ENCODE data around the gene IL17RA. TPM values are rescaled to one million over a fixed set of nuclear protein-coding genes. Genes with fewer than 3 reads are reported as not detected.
"Not testable (repeated sequence)": the region's sequence is repeated elsewhere in the genome, so short reads cannot be mapped to it uniquely, and the experiment has no call there.

Gene IL17RA
- 6.0 to 12.1 TPM (median 7.0 TPM) in 3 replicates for polyA plus RNA-seq
- 2.3 TPM for polyA plus RNA-seq (2011; ENCODE audit: low read depth)
- 3.1 and 3.6 TPM in 2 replicates for polyA plus RNA-seq (2011; cell fraction: cytosol; rRNA removed)
- polyA plus RNA-seq (2011; cell fraction: nucleus; rRNA removed) = 22.6 and 27.9 TPM in 2 replicates
- polyA plus RNA-seq (2012; ENCODE audit: low replicate concordance) = 6.7 and 9.0 TPM in 2 replicates
- 15.7 to 43.4 TPM (median 26.6 TPM) in 3 replicates for polyA minus RNA-seq
- 5.9 TPM for polyA minus RNA-seq (2011; cell fraction: cytosol; rRNA and poly(A)+ RNA removed)
- polyA minus RNA-seq (2011; cell fraction: nucleus; rRNA and poly(A)+ RNA removed) = 18.7 and 22.6 TPM in 2 replicates

DNA sequence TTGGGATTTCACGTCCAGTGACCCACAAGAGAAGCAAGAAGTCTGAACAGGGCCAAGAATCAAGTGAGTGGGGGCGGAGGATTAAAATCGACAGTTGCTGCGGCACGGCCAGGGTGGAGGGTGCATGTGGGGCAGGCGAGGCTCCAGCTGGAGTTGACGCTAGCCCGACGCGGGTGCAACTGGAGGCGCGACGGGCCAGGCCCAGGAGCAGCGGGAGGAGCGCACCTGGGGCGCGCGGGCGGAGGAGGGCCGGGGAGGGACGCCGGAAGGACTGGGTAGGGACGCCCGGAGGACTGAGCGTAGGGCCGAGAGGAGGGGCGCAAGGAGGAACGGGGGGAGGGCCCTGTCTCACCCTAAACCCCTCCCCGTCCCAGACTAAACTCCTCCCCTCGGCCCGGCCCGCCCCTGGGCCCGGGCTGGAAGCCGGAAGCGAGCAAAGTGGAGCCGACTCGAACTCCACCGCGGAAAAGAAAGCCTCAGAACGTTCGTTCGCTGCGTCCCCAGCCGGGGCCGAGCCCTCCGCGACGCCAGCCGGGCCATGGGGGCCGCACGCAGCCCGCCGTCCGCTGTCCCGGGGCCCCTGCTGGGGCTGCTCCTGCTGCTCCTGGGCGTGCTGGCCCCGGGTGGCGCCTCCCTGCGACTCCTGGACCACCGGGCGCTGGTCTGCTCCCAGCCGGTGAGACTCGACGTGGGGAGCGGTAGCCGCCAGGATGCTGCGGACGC lies at the start of gene IL17RA:
Gene IL17RA, plus strand, starts transcription at position 447 of the 723 bp plus-strand sequence. Its CDS starts 92 bp downstream, at position 539.
- H3K9me3 ChIP-seq (ENCODE audit: control insufficient read depth, low read depth, low read length) = no peaks in the 10 kb centered on the region
- FAIRE-seq = peak; percentile 51

DNA sequence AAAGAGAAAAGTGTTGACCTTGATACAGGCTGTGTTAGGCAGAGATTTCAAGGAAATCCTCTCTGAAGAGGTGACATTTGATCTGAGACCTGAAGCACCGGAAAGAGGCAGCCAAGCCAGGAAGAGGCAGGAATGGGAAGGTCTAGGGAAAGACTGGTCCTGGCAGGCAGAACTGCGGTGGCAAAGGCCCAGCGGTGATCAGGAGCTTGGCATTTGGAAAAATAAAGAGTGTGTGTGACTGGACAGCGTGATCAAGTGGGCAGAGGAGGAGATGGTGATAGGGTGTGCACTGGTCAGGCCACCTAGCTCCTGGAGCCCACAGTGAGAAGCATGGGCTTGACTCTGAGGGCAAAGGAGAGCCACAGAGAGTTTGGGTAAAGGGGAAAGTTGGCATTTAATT lies 49.6 kb upstream of the IL17RA start:
- Histone ChIP-seq H2AFZ (ENCODE audit: control insufficient read depth, low read length) (peak overlapping the region; percentile 40), H3K4me3 (ENCODE audit: control insufficient read depth in 2 of 3, extremely low read depth in 1 of 3, insufficient read depth in 2 of 3, low read depth in 1 of 3, low read length in 3 of 3) (no peak overlapping the region), H3K9ac (ENCODE audit: control insufficient read depth, extremely low read depth, insufficient read depth, low read length) (no peak overlapping the region), H4K20me1 (ENCODE audit: control insufficient read depth, extremely low read depth, insufficient read depth, low read length) (no peaks in the 10 kb centered on the region), H3K27ac (ENCODE audit: control insufficient read depth, insufficient read depth, low read length) (no peak overlapping the region), H3K9me1 (ENCODE audit: control insufficient read depth, extremely low read depth, insufficient read depth, low read length) (no peaks in the 10 kb centered on the region), H3K4me2 (ENCODE audit: control insufficient read depth, extremely low read depth, insufficient read depth, low read depth, low read length) (no peak overlapping the region), H3K4me1 (ENCODE audit: control insufficient read depth, extremely low read depth, insufficient read depth, low read length) (no peaks in the 10 kb centered on the region), H3K27me3 (ENCODE audit: control insufficient read depth, extremely low read depth, insufficient read depth, low read length) (peaks cover 4% of the 10 kb centered on the region), H3K36me3 (ENCODE audit: control insufficient read depth in 2 of 2, extremely low read depth in 1 of 2, insufficient read depth in 2 of 2, low read length in 2 of 2) (no peaks in the 10 kb centered on the region), H3K79me2 (ENCODE audit: control insufficient read depth, insufficient read depth, low read length) (no peaks in the 10 kb centered on the region), H3K9me3 (ENCODE audit: control insufficient read depth, low read depth, low read length) (no peaks in the 10 kb centered on the region)
- DNase-seq (ENCODE audit: low read depth, low spot score) (no peak), FAIRE-seq (no peak)
- dilution Hi-C loops (cut with MboI; ENCODE audit: extremely low pct_ligation_motif_present, low sequenced_read_pairs) = no loop called here
- no peak for TF ChIP-seq EZH2 (IDR thresholded peaks at IDR 0.05; ENCODE audit: low read length)
- TF ChIP-seq, protein P1, sequence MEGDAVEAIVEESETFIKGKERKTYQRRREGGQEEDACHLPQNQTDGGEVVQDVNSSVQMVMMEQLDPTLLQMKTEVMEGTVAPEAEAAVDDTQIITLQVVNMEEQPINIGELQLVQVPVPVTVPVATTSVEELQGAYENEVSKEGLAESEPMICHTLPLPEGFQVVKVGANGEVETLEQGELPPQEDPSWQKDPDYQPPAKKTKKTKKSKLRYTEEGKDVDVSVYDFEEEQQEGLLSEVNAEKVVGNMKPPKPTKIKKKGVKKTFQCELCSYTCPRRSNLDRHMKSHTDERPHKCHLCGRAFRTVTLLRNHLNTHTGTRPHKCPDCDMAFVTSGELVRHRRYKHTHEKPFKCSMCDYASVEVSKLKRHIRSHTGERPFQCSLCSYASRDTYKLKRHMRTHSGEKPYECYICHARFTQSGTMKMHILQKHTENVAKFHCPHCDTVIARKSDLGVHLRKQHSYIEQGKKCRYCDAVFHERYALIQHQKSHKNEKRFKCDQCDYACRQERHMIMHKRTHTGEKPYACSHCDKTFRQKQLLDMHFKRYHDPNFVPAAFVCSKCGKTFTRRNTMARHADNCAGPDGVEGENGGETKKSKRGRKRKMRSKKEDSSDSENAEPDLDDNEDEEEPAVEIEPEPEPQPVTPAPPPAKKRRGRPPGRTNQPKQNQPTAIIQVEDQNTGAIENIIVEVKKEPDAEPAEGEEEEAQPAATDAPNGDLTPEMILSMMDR (optimal IDR thresholded peaks at IDR 0.05 in 1 of 3, IDR thresholded peaks at IDR 0.05 in 1 of 3, conservative IDR thresholded peaks at IDR 0.05 in 1 of 3; ENCODE audit: extremely low read depth in 1 of 3, insufficient read depth in 2 of 3, low read length in 3 of 3) = no peak

More for the DNA sequence above, at the start of gene IL17RA:
- Histone ChIP-seq H3K4me3 (ENCODE audit: control insufficient read depth in 2 of 3, extremely low read depth in 1 of 3, insufficient read depth in 2 of 3, low read depth in 1 of 3, low read length in 3 of 3) (peak within 1 kb of the TSS; percentile 76 to 97 (median 82)), H4K20me1 (ENCODE audit: control insufficient read depth, extremely low read depth, insufficient read depth, low read length) (no peaks in the 10 kb centered on the region), H3K27ac (ENCODE audit: control insufficient read depth, insufficient read depth, low read length) (peak within 1 kb of the TSS; percentile 53), H3K36me3 (ENCODE audit: control insufficient read depth in 2 of 2, extremely low read depth in 1 of 2, insufficient read depth in 2 of 2, low read length in 2 of 2) (no peaks in the 10 kb centered on the region), H3K27me3 (ENCODE audit: control insufficient read depth, extremely low read depth, insufficient read depth, low read length) (no peaks in the 10 kb centered on the region), H3K4me2 (ENCODE audit: control insufficient read depth, extremely low read depth, insufficient read depth, low read depth, low read length) (peak within 1 kb of the TSS; percentile 74), H3K9ac (ENCODE audit: control insufficient read depth, extremely low read depth, insufficient read depth, low read length) (peak within 1 kb of the TSS; percentile 80), H2AFZ (ENCODE audit: control insufficient read depth, low read length) (peak within 1 kb of the TSS; percentile 92), H3K4me1 (ENCODE audit: control insufficient read depth, extremely low read depth, insufficient read depth, low read length) (no peaks in the 10 kb centered on the region), H3K79me2 (ENCODE audit: control insufficient read depth, insufficient read depth, low read length) (peaks cover 36% of the 10 kb centered on the region), H3K9me1 (ENCODE audit: control insufficient read depth, extremely low read depth, insufficient read depth, low read length) (no peaks in the 10 kb centered on the region)
- dilution Hi-C loops (cut with MboI; ENCODE audit: extremely low pct_ligation_motif_present, low sequenced_read_pairs) = no loop called here
- TF ChIP-seq, protein P1 (optimal IDR thresholded peaks at IDR 0.05 in 1 of 3, IDR thresholded peaks at IDR 0.05 in 1 of 3, conservative IDR thresholded peaks at IDR 0.05 in 1 of 3; ENCODE audit: extremely low read depth in 1 of 3, insufficient read depth in 2 of 3, low read length in 3 of 3) = no peak
- no peak for TF ChIP-seq EZH2 (IDR thresholded peaks at IDR 0.05; ENCODE audit: low read length)
- DNase-seq (ENCODE audit: low read depth, low spot score) = peak; percentile 38

DNA sequence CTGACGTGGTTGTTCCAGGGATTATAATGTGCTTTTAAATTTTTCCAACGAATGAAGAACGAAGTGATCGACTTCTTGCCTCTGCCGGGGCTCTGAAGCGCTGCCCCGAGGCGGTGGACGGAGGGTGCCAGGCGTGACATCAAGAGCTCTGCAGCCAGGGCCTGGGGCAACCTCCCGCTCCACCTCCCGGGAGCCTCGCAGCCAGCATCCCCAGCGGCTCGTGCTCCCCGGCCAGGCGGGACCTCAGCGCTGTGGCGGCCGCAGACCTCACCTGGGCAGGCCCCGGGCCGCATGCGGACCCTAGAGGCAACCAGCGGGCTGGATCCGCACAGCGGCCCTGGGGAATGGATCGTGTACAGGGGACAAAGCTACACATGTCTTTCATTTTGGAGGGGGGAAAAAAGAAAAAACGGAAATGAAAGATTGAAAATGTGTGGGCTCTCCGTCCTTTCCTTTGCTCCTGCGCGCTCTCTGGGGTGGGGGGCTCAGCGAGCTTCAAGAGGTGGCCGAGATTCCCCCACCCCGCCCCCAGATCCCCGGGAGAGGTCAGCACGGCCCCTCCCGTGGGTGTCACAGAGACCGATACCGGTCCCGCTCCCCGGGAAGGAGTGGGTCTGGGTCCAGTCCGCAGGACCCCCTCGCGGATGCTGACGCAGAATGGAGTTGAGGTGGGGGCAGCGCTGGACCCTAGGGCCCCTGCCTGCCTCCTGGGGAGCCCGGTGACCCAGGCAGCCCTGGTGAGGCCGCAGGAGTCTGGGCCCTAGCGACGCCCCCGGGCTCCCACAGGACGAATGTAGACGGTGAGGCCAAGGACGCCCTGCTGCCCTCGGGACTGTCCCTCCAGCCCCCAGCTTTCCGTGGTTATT lies 48.6 kb upstream of the IL17RA start:
- H3K9me1 ChIP-seq (ENCODE audit: control insufficient read depth, extremely low read depth, insufficient read depth, low read length); DNase-seq (ENCODE audit: low read depth, low spot score); H3K27me3 ChIP-seq (ENCODE audit: control insufficient read depth, extremely low read depth, insufficient read depth, low read length); H3K9ac ChIP-seq (ENCODE audit: control insufficient read depth, extremely low read depth, insufficient read depth, low read length); H3K36me3 ChIP-seq (ENCODE audit: control insufficient read depth in 2 of 2, extremely low read depth in 1 of 2, insufficient read depth in 2 of 2, low read length in 2 of 2); H3K4me1 ChIP-seq (ENCODE audit: control insufficient read depth, extremely low read depth, insufficient read depth, low read length); H4K20me1 ChIP-seq (ENCODE audit: control insufficient read depth, extremely low read depth, insufficient read depth, low read length); H3K79me2 ChIP-seq (ENCODE audit: control insufficient read depth, insufficient read depth, low read length); H3K9me3 ChIP-seq (ENCODE audit: control insufficient read depth, low read depth, low read length); dilution Hi-C loops (cut with MboI; ENCODE audit: extremely low pct_ligation_motif_present, low sequenced_read_pairs); FAIRE-seq; H2AFZ ChIP-seq (ENCODE audit: control insufficient read depth, low read length); H3K27ac ChIP-seq (ENCODE audit: control insufficient read depth, insufficient read depth, low read length): not testable (repeated sequence)
- peak overlapping the region; percentile 27 for H3K4me2 ChIP-seq (ENCODE audit: control insufficient read depth, extremely low read depth, insufficient read depth, low read depth, low read length)
- H3K4me3 ChIP-seq (ENCODE audit: control insufficient read depth in 2 of 3, extremely low read depth in 1 of 3, insufficient read depth in 2 of 3, low read depth in 1 of 3, low read length in 3 of 3) = peak overlapping the region in 1 of 3 experiments; percentile 8

All from keratinocyte (primary cell).